Calu3 (cell line): Measurements from ENCODE around the gene SLC12A3. TPM values are rescaled to one million over a fixed set of nuclear protein-coding genes. Genes with fewer than 3 reads are reported as not detected.

Experiments used
- BruUV-seq: library from RNA; stranded (reverse); fragments of 400-500 nt; replicated peaks from 2 replicates; lab custom pipeline; 2021; lab: Mats Ljungman, UMichigan
- CTCF ChIA-PET: fragments of 300-600 bp; sonication (Branson Sonifier 250); formaldehyde crosslinking; loops from one replicate; lab custom pipeline; 2022; ENCODE audit warnings: antibody characterized with exemption; lab: Charles Lee
- DNase-seq: peaks from one replicate; pipeline ENCODE4 v3.0.0; 2022
- H3K27ac Mint-ChIP-seq: one replicate; pipeline ENCODE4 v1.8.0; 2022; ENCODE audit warnings: mixed read lengths; ENCODE audit not compliant: unreplicated experiment
- H3K27me3 Mint-ChIP-seq: one replicate; pipeline ENCODE4 v1.8.0; 2022; ENCODE audit warnings: mixed read lengths; ENCODE audit not compliant: unreplicated experiment
- H3K36me3 Mint-ChIP-seq: one replicate; pipeline ENCODE4 v1.8.0; 2022; ENCODE audit warnings: mild to moderate bottlenecking, moderate library complexity, mixed read lengths; ENCODE audit not compliant: insufficient read depth, unreplicated experiment
- H3K4me1 Mint-ChIP-seq: one replicate; pipeline ENCODE4 v1.8.0; 2022; ENCODE audit warnings: mild to moderate bottlenecking, low read depth, mixed read lengths; ENCODE audit not compliant: unreplicated experiment
- H3K4me3 Mint-ChIP-seq: one replicate; pipeline ENCODE4 v1.8.0; 2022; ENCODE audit warnings: mild to moderate bottlenecking, low read depth, moderate library complexity, mixed read lengths; ENCODE audit not compliant: unreplicated experiment
- H3K9me3 Mint-ChIP-seq: one replicate; pipeline ENCODE4 v1.8.0; 2022; ENCODE audit warnings: low read depth, mixed read lengths; ENCODE audit not compliant: unreplicated experiment
- intact Hi-C: fragments of 100-400 bp; cut with micrococcal nuclease; formaldehyde crosslinking; loops from one replicate; pipeline ENCODE4 v1.10.0; 2022; ENCODE audit not compliant: unreplicated experiment
- total RNA-seq: library from RNA; stranded (reverse); gene quantifications from 2 replicates; pipeline ENCODE4 v1.2.3, GENCODE V29; 2022
- TF ChIP-seq, protein P1 (sequence below): fragments of 200-600 bp; IDR thresholded peaks from one replicate; pipeline ENCODE4 v1.8.0; 2022; ENCODE audit warnings: antibody characterized with exemption; ENCODE audit not compliant: unreplicated experiment

The SLC12A3 gene
- total RNA-seq, 1 experiment from 2014 or later = not detected

- Mint-ChIP-seq H3K36me3 (peaks cover 95% of the 10 kb centered on the region), H3K27ac (peak overlapping the region; percentile 75), H3K4me3 (no peak overlapping the region), H3K27me3 (no peaks in the 10 kb centered on the region), H3K4me1 (peaks cover 7% of the 10 kb centered on the region), H3K9me3 (no peaks in the 10 kb centered on the region)
- intact Hi-C loops = no loop called here
- no TSS peak for BruUV-seq
- DNase-seq = no peak
- TF ChIP-seq, protein P1, sequence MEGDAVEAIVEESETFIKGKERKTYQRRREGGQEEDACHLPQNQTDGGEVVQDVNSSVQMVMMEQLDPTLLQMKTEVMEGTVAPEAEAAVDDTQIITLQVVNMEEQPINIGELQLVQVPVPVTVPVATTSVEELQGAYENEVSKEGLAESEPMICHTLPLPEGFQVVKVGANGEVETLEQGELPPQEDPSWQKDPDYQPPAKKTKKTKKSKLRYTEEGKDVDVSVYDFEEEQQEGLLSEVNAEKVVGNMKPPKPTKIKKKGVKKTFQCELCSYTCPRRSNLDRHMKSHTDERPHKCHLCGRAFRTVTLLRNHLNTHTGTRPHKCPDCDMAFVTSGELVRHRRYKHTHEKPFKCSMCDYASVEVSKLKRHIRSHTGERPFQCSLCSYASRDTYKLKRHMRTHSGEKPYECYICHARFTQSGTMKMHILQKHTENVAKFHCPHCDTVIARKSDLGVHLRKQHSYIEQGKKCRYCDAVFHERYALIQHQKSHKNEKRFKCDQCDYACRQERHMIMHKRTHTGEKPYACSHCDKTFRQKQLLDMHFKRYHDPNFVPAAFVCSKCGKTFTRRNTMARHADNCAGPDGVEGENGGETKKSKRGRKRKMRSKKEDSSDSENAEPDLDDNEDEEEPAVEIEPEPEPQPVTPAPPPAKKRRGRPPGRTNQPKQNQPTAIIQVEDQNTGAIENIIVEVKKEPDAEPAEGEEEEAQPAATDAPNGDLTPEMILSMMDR = no peak
- CTCF ChIA-PET = interaction anchor here (0.6 to 0.9 kb wide), 3 partner anchors 147 to 1423 kb away, joined by 3 to 7 read pairs (median 3); partner anchors contain the start of gene CPNE2
Measured at GRCh38 chr16:56944954-56945839, 80.2 kb downstream of the SLC12A3 start.

- no peak for DNase-seq
- BruUV-seq = no TSS peak
- Mint-ChIP-seq H3K4me1 (peaks cover 7% of the 10 kb centered on the region), H3K36me3 (peaks cover 90% of the 10 kb centered on the region), H3K27ac (no peak overlapping the region), H3K4me3 (no peak overlapping the region), H3K9me3 (no peaks in the 10 kb centered on the region), H3K27me3 (no peaks in the 10 kb centered on the region)
- intact Hi-C loops = no loop called here
- CTCF ChIA-PET = interaction anchor here (0.7 to 0.9 kb wide), 2 partner anchors 146 to 275 kb away, joined by 3 read pairs; partner anchors contain the start of gene CPNE2
- TF ChIP-seq, protein P1 = no peak
Measured at GRCh38 chr16:56945847-56946527, 81.0 kb downstream of the SLC12A3 start.

DNA sequence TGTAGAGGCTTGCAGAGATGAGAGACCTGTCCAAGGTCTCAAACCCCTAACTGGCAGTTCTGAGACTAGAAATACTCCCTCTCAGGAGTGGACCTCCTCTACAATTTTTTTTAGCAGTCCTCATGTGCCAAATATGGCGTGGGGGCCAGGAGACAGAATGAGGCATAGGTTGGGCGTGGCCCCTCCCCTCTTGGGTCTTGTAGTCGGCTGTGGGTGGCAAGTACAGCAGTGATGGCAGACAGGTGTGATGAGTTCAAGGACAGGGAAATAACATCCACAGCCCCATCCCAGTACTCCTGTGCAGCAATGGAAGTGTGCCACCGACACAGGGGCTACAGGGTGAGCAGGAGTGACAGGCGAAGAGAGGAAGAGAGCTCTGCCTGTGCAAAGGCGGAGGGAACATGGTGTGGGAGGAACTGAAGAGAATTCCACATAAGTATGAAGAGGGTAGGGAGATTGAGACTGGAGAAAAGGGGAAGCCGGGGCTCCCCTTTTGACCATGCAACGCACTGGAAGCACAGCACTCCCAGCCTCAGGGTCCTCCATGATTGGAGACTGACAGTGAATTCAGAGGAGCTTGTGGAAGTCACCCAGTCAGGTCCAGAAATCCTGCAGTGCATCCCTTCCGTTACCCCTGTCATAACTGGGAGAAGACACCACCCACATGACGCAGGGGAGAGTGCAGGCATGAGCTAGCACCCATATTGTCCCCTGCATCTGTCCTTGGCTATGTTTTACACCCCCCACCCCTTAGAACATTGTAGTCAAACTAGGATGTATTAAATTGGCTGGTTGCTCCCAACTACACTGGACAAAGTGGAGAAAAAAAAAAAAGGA, 82.0 kb downstream of the SLC12A3 start:
- H3K36me3 Mint-ChIP-seq = peaks cover 89% of the 10 kb centered on the region
- peak overlapping the region; percentile 76 for H3K27ac Mint-ChIP-seq
- no peak overlapping the region for H3K4me3 Mint-ChIP-seq
- no TSS peak for BruUV-seq
- CTCF ChIA-PET = interaction anchor here (0.7 to 0.9 kb wide), 2 partner anchors 10 to 18 kb away, joined by 3 read pairs; no protein-coding TSS in a partner anchor
- no peaks in the 10 kb centered on the region for H3K27me3 Mint-ChIP-seq
- DNase-seq = no peak
- H3K4me1 Mint-ChIP-seq = peaks cover 7% of the 10 kb centered on the region
- H3K9me3 Mint-ChIP-seq = no peaks in the 10 kb centered on the region
- intact Hi-C loops = no loop called here
- TF ChIP-seq, protein P1 = no peak

GRCh38 chr16:56947604-56947995, 82.6 kb downstream of the SLC12A3 start:
- Mint-ChIP-seq H3K27ac (peak overlapping the region; percentile 76), H3K36me3 (peaks cover 83% of the 10 kb centered on the region), H3K4me3 (no peak overlapping the region), H3K9me3 (no peaks in the 10 kb centered on the region), H3K4me1 (peaks cover 7% of the 10 kb centered on the region), H3K27me3 (no peaks in the 10 kb centered on the region)
- CTCF ChIA-PET = interaction anchor here (0.7 to 0.9 kb wide), 2 partner anchors 11 to 17 kb away, joined by 3 read pairs; no protein-coding TSS in a partner anchor
- BruUV-seq = no TSS peak
- DNase-seq = no peak
- TF ChIP-seq, protein P1 = no peak
- intact Hi-C loops = no loop called here
